GM18508 (cell line): ENCODE measurements around the gene TNS3.
"Not testable (repeated sequence)": the region's sequence is repeated elsewhere in the genome, so short reads cannot be mapped to it uniquely, and the experiment has no call there.

ENCODE experiments used
- ATAC-seq: cut with Tn5 transposase; IDR thresholded peaks from one replicate; pipeline ENCODE4 v1.9.1; 2021; ENCODE audit warnings: moderate number of reproducible peaks; ENCODE audit not compliant: insufficient read depth, unreplicated experiment

TNS3 gene

GRCh38 chr7:47280114-47280513, 301.8 kb downstream of the TNS3 start:
- ATAC-seq, result no peak

GRCh38 chr7:47278043-47278442, 303.9 kb downstream of the TNS3 start:
- no peak for ATAC-seq

- no peak for ATAC-seq
Observed at GRCh38 chr7:47277321-47277781, 304.6 kb downstream of the TNS3 start.

- ATAC-seq, result no peak
Observed at GRCh38 chr7:47273974-47274766, 307.7 kb downstream of the TNS3 start.

GRCh38 chr7:47273088-47273487, 308.8 kb downstream of the TNS3 start:
- no peak for ATAC-seq

GRCh38 chr7:47271749-47272148, 310.2 kb downstream of the TNS3 start:
- no peak for ATAC-seq

GRCh38 chr7:47268851-47269836, 312.8 kb downstream of the TNS3 start:
- ATAC-seq, result no peak

GRCh38 chr7:47267346-47267745, 314.6 kb downstream of the TNS3 start:
- no peak for ATAC-seq

- ATAC-seq, result no peak
Observed at GRCh38 chr7:47266799-47267198, 315.1 kb downstream of the TNS3 start.

- no peak for ATAC-seq
Observed at GRCh38 chr7:47266131-47266706, 315.7 kb downstream of the TNS3 start.

- no peak for ATAC-seq
Observed at GRCh38 chr7:47265621-47266020, 316.3 kb downstream of the TNS3 start.

- ATAC-seq, result no peak
Observed at GRCh38 chr7:47264021-47264651, 317.8 kb downstream of the TNS3 start.

GRCh38 chr7:47262881-47263280, 319.0 kb downstream of the TNS3 start:
- ATAC-seq, result no peak

- ATAC-seq, result not testable (repeated sequence)
Observed at GRCh38 chr7:47262160-47262559, 319.8 kb downstream of the TNS3 start.

- no peak for ATAC-seq
Observed at GRCh38 chr7:47260270-47260669, 321.6 kb downstream of the TNS3 start.

GRCh38 chr7:47259682-47260081, 322.2 kb downstream of the TNS3 start:
- ATAC-seq, result no peak

GRCh38 chr7:47258798-47259197, 323.1 kb downstream of the TNS3 start:
- ATAC-seq, result no peak

GRCh38 chr7:47256016-47256415, 325.9 kb downstream of the TNS3 start:
- ATAC-seq, result no peak

- no peak for ATAC-seq
Observed at GRCh38 chr7:47255441-47255840, 326.5 kb downstream of the TNS3 start.

- no peak for ATAC-seq
Observed at GRCh38 chr7:47255007-47255406, 326.9 kb downstream of the TNS3 start.
